Cardiac fibroblast (primary cell): ENCODE measurements around the gene ZNF273.

Experiments used
- DNase-seq, 2 donors: peaks; one replicate each; pipeline versions ENCODE4 v3.0.0 to v3.0.0-alpha.2; 2010; ENCODE audit warnings: low read depth in 2 of 2
- H3K4me3 ChIP-seq, 2 donors: replicated peaks in 1 of 2; 1 replicate in 1 of 2; 2 replicates in 1 of 2; pipeline ENCODE4 v1.5.1; 2011; ENCODE audit warnings: low read depth in 2 of 2, low read length in 2 of 2, mild to moderate bottlenecking in 2 of 2, moderate library complexity in 1 of 2
- CTCF ChIP-seq: IDR thresholded peaks from one replicate; pipeline ENCODE4 v1.5.1; 2011; ENCODE audit warnings: low read depth, mild to moderate bottlenecking, low read length, inconsistent platforms

The ZNF273 gene

GRCh38 chr7:64873155-64873500, 29.9 kb upstream of the ZNF273 start:
- no peak for TF ChIP-seq CTCF
- no peak for DNase-seq
- no peak overlapping the region for H3K4me3 ChIP-seq

GRCh38 chr7:64873517-64873916, 29.6 kb upstream of the ZNF273 start:
- no peak overlapping the region for H3K4me3 ChIP-seq
- DNase-seq = no peak
- TF ChIP-seq CTCF = no peak

- H3K4me3 ChIP-seq = no peak overlapping the region
- DNase-seq = no peak
- no peak for TF ChIP-seq CTCF
Measured at GRCh38 chr7:64874114-64874513, 29.0 kb upstream of the ZNF273 start.

- no peak for TF ChIP-seq CTCF
- H3K4me3 ChIP-seq = no peak overlapping the region
- DNase-seq = no peak
Measured at GRCh38 chr7:64874562-64875250, 28.4 kb upstream of the ZNF273 start.

- DNase-seq = no peak
- no peak for TF ChIP-seq CTCF
- H3K4me3 ChIP-seq = no peak overlapping the region
Measured at GRCh38 chr7:64875258-64875657, 27.8 kb upstream of the ZNF273 start.

- TF ChIP-seq CTCF = no peak
- no peak for DNase-seq
- H3K4me3 ChIP-seq = no peak overlapping the region
Measured at GRCh38 chr7:64875658-64876406, 27.2 kb upstream of the ZNF273 start.
